ENCODE data around the gene MAT2B.

The MAT2B gene

DNA sequence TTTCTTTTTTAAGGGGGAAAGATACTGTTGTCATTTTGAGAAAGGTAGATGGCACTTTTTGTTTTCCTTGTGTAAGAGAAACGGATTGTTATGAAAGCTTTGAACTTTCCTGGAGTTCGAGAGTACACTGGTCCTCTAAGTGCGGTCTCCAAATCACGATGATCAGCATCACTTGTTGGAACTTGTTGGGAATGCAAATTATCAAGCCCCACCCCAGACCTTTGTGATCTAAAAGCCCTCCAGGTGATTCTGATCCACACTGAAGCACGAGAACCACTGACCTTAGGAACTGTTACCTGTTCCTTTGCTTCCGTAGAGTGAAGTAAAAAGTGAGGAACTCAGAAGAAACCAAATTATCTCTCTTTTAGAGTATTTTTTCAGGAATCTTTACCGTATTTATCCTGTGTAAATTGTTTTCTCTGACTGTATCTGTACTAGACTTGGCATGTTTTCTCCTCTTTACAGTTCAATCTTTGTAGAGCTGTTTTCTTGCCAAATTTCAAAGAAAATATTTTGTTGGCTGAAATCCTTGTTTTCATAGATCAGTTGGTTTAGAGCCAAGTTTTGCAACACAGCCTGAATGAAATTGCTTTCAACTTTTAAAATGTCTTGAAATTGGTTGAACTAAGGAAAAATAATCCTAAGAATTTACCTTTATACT, 4.0 kb downstream of the MAT2B start:
- no peak overlapping the region for H3K4me3 ChIP-seq (ENCODE audit: low read depth, low read length)
- no peak for DNase-seq (ENCODE audit: low read depth)
- TF ChIP-seq, protein P1, sequence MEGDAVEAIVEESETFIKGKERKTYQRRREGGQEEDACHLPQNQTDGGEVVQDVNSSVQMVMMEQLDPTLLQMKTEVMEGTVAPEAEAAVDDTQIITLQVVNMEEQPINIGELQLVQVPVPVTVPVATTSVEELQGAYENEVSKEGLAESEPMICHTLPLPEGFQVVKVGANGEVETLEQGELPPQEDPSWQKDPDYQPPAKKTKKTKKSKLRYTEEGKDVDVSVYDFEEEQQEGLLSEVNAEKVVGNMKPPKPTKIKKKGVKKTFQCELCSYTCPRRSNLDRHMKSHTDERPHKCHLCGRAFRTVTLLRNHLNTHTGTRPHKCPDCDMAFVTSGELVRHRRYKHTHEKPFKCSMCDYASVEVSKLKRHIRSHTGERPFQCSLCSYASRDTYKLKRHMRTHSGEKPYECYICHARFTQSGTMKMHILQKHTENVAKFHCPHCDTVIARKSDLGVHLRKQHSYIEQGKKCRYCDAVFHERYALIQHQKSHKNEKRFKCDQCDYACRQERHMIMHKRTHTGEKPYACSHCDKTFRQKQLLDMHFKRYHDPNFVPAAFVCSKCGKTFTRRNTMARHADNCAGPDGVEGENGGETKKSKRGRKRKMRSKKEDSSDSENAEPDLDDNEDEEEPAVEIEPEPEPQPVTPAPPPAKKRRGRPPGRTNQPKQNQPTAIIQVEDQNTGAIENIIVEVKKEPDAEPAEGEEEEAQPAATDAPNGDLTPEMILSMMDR (IDR thresholded peaks at IDR 0.05; ENCODE audit: low read depth, low read length, missing control alignments): no peak

DNA sequence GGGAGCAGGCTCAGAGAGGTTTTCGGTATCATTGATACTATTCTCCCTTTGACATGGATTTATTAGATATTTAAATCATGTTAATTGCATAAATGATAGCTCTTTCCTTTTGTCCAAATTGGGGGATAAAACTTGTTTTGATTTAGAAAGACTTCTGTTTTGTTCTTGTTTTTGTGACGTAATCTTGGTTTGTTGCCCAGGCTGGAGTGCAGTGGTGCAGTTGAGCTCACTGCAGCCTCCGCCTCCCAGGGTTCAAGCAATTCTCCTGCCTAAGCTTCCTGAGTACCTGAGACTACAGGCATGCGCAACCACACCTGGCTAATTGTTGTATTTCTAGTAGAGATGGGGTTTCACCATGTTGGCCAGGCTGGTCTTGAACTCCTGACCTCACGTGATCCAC, 7.1 kb downstream of the MAT2B start:
- H3K4me3 ChIP-seq (ENCODE audit: low read depth, low read length): no peak overlapping the region
- TF ChIP-seq, protein P1 (IDR thresholded peaks at IDR 0.05; ENCODE audit: low read depth, low read length, missing control alignments): no peak
- no peak for DNase-seq (ENCODE audit: low read depth)

DNA sequence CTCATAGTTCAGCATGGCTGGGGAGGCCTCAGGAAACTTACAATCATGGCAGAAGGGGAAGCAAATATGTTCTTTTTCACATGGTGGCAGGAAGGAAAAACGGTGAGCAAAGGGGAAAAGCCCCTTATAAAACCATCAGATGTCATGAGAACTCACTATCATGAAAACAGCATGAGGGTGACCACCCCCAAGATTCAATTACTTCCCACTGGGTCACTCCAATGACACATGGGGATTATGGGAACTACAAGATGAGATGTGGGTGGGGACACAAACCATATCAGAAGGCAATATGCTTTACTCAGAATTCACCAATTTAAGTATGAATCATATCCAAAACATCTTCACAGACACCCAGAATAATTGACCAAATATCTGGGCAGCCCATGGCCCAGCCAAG, 19.7 kb downstream of the MAT2B start:
- no peak for DNase-seq (ENCODE audit: low read depth)
- TF ChIP-seq, protein P1 (IDR thresholded peaks at IDR 0.05; ENCODE audit: low read depth, low read length, missing control alignments): no peak
- H3K4me3 ChIP-seq (ENCODE audit: low read depth, low read length): no peak overlapping the region

DNA sequence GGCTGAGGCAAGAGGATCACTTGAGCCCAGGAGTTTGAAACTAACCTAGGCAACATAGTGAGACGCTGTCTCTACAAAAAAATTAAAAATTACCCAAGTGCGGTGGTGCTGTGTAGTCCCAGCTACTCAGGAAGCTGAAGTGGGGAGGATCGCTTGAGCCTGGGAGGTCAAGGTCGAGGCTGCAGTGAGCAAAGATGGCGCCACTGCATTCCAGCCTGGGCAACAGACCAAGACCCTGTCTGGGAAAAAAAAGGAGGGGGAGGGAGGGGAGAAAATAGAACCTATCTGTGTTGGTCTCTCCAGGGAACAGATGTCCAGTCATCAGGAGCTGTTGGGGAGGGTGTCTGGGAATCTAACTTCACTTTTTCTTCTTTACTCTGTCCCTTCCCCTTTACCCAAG, 24.3 kb downstream of the MAT2B start:
- DNase-seq (ENCODE audit: low read depth): no peak
- no peak overlapping the region for H3K4me3 ChIP-seq (ENCODE audit: low read depth, low read length)
- TF ChIP-seq, protein P1 (IDR thresholded peaks at IDR 0.05; ENCODE audit: low read depth, low read length, missing control alignments): no peak

DNA sequence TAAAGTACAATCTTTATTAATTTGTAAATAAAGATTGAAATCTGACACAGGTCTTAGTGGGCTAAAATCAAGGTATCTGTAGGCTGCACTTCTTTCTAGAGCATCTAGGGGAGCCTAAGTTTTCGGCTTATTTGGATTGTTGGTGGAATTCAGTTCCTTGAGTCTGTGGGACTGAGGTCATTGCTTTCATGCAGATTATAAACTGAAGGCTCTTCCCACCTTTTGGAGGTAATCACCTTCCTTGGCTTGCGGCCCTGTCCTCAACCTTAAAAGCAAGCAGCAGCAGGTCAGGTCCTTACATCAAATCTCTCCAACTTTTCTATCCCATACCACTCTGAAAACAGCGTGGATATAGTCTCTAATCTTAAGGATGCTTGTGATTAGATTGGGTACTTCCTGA, 25.9 kb downstream of the MAT2B start:
- DNase-seq (ENCODE audit: low read depth): no peak
- TF ChIP-seq, protein P1 (IDR thresholded peaks at IDR 0.05; ENCODE audit: low read depth, low read length, missing control alignments): no peak
- no peak overlapping the region for H3K4me3 ChIP-seq (ENCODE audit: low read depth, low read length)

DNA sequence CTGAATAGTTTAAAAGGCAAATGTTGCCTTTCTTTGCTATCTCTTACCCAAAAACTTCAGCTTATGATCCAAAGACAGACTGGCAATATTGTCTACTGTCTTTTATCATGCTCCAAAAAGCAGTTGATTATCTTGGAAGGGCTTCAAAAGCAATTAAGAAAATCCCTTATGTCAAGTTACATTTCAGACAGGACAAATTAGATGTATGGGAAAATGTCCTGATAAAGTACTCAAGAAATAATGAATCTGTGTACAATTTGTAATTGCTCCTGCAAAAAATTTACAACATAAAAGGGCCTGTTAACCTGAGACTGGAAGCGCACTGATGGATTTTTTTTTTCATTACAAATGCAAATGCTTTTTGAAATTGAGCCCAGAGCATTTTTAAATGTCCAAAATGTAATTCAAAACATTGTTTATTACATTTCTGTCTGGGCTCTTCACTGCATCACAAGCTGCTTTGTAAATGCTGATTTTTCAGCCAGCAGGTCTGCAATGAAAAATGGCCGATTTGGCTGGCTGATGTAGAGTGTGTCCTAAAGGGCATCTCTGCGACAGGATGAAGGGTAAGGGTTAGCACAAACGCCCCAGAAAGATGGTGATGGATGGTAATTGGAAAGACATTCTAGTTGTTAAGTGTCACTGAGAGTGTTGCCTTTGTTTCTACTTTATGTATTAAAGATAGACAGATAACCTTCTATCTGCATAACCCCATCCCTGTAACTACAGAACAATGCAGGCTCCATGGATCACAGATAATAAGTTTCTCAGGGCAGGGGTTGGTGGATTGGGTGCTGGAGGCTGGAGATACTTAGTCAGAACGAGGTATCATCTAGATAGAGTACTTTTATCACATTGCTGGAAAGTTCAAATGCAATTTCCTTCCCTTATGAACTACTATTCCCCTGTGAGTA, 27.0 kb downstream of the MAT2B start:
- no peak for DNase-seq (ENCODE audit: low read depth)
- TF ChIP-seq, protein P1 (IDR thresholded peaks at IDR 0.05; ENCODE audit: low read depth, low read length, missing control alignments): no peak
- H3K4me3 ChIP-seq (ENCODE audit: low read depth, low read length): no peak overlapping the region

All from GM12864 (cell line).